A549 (cell line): Measurements from ENCODE around the gene FCER1A. TPM values are rescaled to one million over a fixed set of nuclear protein-coding genes. Genes with fewer than 3 reads are reported as not detected.

Experiments
- ATAC-seq, 2 experiments: fragments of 200-7000 bp in 1 of 2; fragments of >200 bp in 1 of 2; cut with Nextera tagmentation in 1 of 2; cut with Tn5 transposase in 1 of 2; 3 replicates each; pipeline versions ENCODE4 v1.8.0 to v1.9.1; 2018 to 2020; ENCODE audit warnings: mild to moderate bottlenecking in 1 of 2, moderate library complexity in 1 of 2
- CTCF ChIA-PET: fragments of 300-600 bp; sonication (Branson Sonifier 250); formaldehyde crosslinking; extraction: SDS; loops from one replicate; lab custom pipeline; 2021; ENCODE audit warnings: antibody characterized with exemption, inconsistent platforms; lab: Yijun Ruan, JAX
- POLR2A ChIA-PET: fragments of 350-600 bp; formaldehyde crosslinking; extraction: SDS; loops from one replicate; lab custom pipeline; 2021; ENCODE audit warnings: antibody characterized with exemption, inconsistent platforms; lab: Yijun Ruan, JAX
- DNase-seq, 2 experiments: peaks; one replicate each; pipeline versions ENCODE4 v3.0.0 to v3.0.0-alpha.2; 2011 to 2016; ENCODE audit warnings: low read depth in 1 of 2, low spot score in 1 of 2
- FAIRE-seq: peaks from 2 replicates; lab custom pipeline; 2011; peaks lifted over from hg19 to GRCh38; lab: Jason Lieb, UNC
- H3K27ac ChIP-seq, 2 experiments: fragments of >200 bp; sonication (Bioruptor Twin); formaldehyde crosslinking; 3 replicates each; pipeline ENCODE4 v1.5.1; 2016 to 2017
- H3K4me1 ChIP-seq: fragments of >200 bp; sonication (Bioruptor Twin); formaldehyde crosslinking; 3 replicates; pipeline ENCODE4 v1.6.1; 2016
- H3K4me2 ChIP-seq: fragments of >200 bp; sonication (Bioruptor Twin); formaldehyde crosslinking; 3 replicates; pipeline ENCODE4 v1.6.1; 2016
- H3K4me3 ChIP-seq: fragments of >200 bp; sonication (Bioruptor Twin); formaldehyde crosslinking; 3 replicates; pipeline ENCODE4 v1.5.1; 2016
- H3K9me3 ChIP-seq: fragments of >200 bp; sonication (Bioruptor Twin); formaldehyde crosslinking; 3 replicates; pipeline ENCODE4 v1.6.1; 2016
- ATOH8 ChIP-seq: fragments of 250-450 bp; sonication (Bioruptor Pico); IDR thresholded peaks from 2 replicates; pipeline ENCODE4 v1.5.0; 2020; ENCODE audit warnings: low read depth, mild to moderate bottlenecking, moderate library complexity
- CBX2 ChIP-seq: fragments of 200-600 bp; sonication (generic); IDR thresholded peaks from 2 replicates; pipeline ENCODE4 v1.6.1; 2016; ENCODE audit warnings: low read depth, mild to moderate bottlenecking, borderline replicate concordance
- CHD4 ChIP-seq: fragments of 200-600 bp; sonication (generic); IDR thresholded peaks from 2 replicates; pipeline ENCODE4 v1.6.1; 2016; ENCODE audit warnings: antibody characterized with exemption, mild to moderate bottlenecking, borderline replicate concordance
- CTCF ChIP-seq: fragments of >200 bp; sonication (Bioruptor Twin); formaldehyde crosslinking; IDR thresholded peaks from 3 replicates; pipeline ENCODE4 v1.5.1; 2016
- E2F6 ChIP-seq: IDR thresholded peaks from 2 replicates; pipeline ENCODE4 v1.6.1; 2012; ENCODE audit warnings: low read depth, borderline replicate concordance
- ELK1 ChIP-seq: fragments of 150-350 bp; IDR thresholded peaks from 2 replicates; pipeline ENCODE4 v1.6.1; 2014; ENCODE audit warnings: low read depth, mild to moderate bottlenecking, low read length
- FOSB ChIP-seq: fragments of 250-450 bp; sonication (Bioruptor Pico); IDR thresholded peaks from 2 replicates; pipeline ENCODE4 v1.5.0; 2020; ENCODE audit warnings: mild to moderate bottlenecking, moderate library complexity
- FOXS1 ChIP-seq: fragments of 250-450 bp; sonication (Bioruptor Pico); IDR thresholded peaks from 2 replicates; pipeline ENCODE4 v1.5.0; 2020; ENCODE audit warnings: mild to moderate bottlenecking, moderate library complexity
- HDAC2 ChIP-seq: fragments of 200-600 bp; sonication (generic); IDR thresholded peaks from 2 replicates; pipeline ENCODE4 v1.6.1; 2016
- HES2 ChIP-seq: fragments of >200 bp; sonication (Bioruptor Twin); formaldehyde crosslinking; IDR thresholded peaks from 2 replicates; pipeline ENCODE4 v1.6.1; 2016
- HEYL ChIP-seq: fragments of 250-450 bp; sonication (Bioruptor Pico); IDR thresholded peaks from 2 replicates; pipeline ENCODE4 v1.8.0; 2021; ENCODE audit warnings: mild to moderate bottlenecking, moderate library complexity
- HOXA7 ChIP-seq: fragments of 250-450 bp; sonication (Bioruptor Pico); IDR thresholded peaks from 2 replicates; pipeline ENCODE4 v1.5.0; 2020; ENCODE audit warnings: mild to moderate bottlenecking, moderate library complexity
- KDM1A ChIP-seq: fragments of 200-600 bp; sonication (generic); IDR thresholded peaks from 2 replicates; pipeline ENCODE4 v1.6.1; 2016; ENCODE audit warnings: low read depth, mild to moderate bottlenecking
- MYC ChIP-seq: IDR thresholded peaks from 2 replicates; pipeline ENCODE4 v1.6.1; 2012; ENCODE audit warnings: mild to moderate bottlenecking, inconsistent platforms, low read length, improper control_type of control experiment, borderline replicate concordance
- PBX3 ChIP-seq: IDR thresholded peaks from 2 replicates; pipeline ENCODE4 v1.6.1; 2012
- PHF8 ChIP-seq: fragments of 200-600 bp; sonication (generic); IDR thresholded peaks from 2 replicates; pipeline ENCODE4 v1.6.1; 2016; ENCODE audit warnings: low read depth, mild to moderate bottlenecking, antibody characterized with exemption, moderate library complexity, borderline replicate concordance
- RAD21 ChIP-seq, 2 experiments: fragments of >200 bp in 1 of 2; sonication (Bioruptor Twin) in 1 of 2; formaldehyde crosslinking in 1 of 2; IDR thresholded peaks in 1 of 2; conservative IDR thresholded peaks in 1 of 2; 2 replicates in 1 of 2; 3 replicates in 1 of 2; pipeline ENCODE4 v1.6.1; 2012 to 2018; ENCODE audit warnings: inconsistent platforms in 1 of 2
- REST ChIP-seq: fragments of 200-600 bp; sonication (generic); IDR thresholded peaks from 2 replicates; pipeline ENCODE4 v1.6.1; 2016; ENCODE audit warnings: antibody characterized with exemption, mild to moderate bottlenecking, moderate library complexity
- RFX5 ChIP-seq: fragments of 450-650 bp; IDR thresholded peaks from 2 replicates; pipeline ENCODE4 v1.7.1; 2014; ENCODE audit warnings: antibody characterized with exemption, mild to moderate bottlenecking, moderate library complexity
- TP53 ChIP-seq: fragments of 250-450 bp; sonication (Bioruptor Pico); IDR thresholded peaks from 2 replicates; pipeline ENCODE4 v1.5.0; 2021; ENCODE audit warnings: mild to moderate bottlenecking, moderate library complexity
- WGBS: methylation state at CpG from one replicate; pipeline ENCODE4 v1.1.6; 2017; ENCODE audit errors: missing lambda C conversion rate; 5-methylcytosine and 5-hydroxymethylcytosine counted together
- polyA plus RNA-seq, 4 experiments: library from polyadenylated mRNA; depleted of rRNA in 3 of 4; stranded (reverse); fragments of >200 nt; fragmentation: RNase III in 1 of 4; extraction: RNeasy Plus Mini Kit Qiagen cat#74134 plus additional on column Dnase treatment in 1 of 4; gene quantifications; 2 replicates in 3 of 4; 3 replicates in 1 of 4; pipeline ENCODE4 v1.2.3, GENCODE V29; 2011 to 2017

FCER1A gene
- polyA plus RNA-seq, 2 of the 4 experiments (the other 2 are of a cell fraction) = 0.10 TPM; not detected in 1

- no peak for TF ChIP-seq REST
- TF ChIP-seq RFX5 = no peak
- TF ChIP-seq, all 56 proteins: peak for 0
Measured at GRCh38 chr1:159334797-159335196, 32.7 kb downstream of the FCER1A start (continued).

- no peak for DNase-seq
- no peak for ATAC-seq
- CTCF ChIA-PET = no interaction called here
Measured at GRCh38 chr1:159338018-159338417, 35.9 kb downstream of the FCER1A start.

GRCh38 chr1:159339536-159339935 lies 37.4 kb downstream of the FCER1A start:
- WGBS = 7% methylated on average over 1 of the region's 1 CpG
- Histone ChIP-seq H3K4me2 (no peak overlapping the region), H3K4me1 (no peaks in the 10 kb centered on the region), H3K27ac (no peak overlapping the region), H3K9me3 (no peaks in the 10 kb centered on the region), H3K4me3 (no peak overlapping the region)
- TF ChIP-seq CTCF (no peak), HEYL (CRISPR knock-in tag) (no peak), REST (no peak), MYC (no peak), E2F6 (no peak), FOXS1 (CRISPR knock-in tag) (no peak), ATOH8 (CRISPR knock-in tag) (no peak), CHD4 (no peak)
- peak in 1 of 2 experiments; percentile 14 for DNase-seq
- ChIA-PET POLR2A (no interaction called here), CTCF (interaction anchor here (0.6 kb wide), 1 partner anchor 293 kb away, joined by 3 read pairs; no protein-coding TSS in a partner anchor)
- ATAC-seq = no peak
- no peak for FAIRE-seq

More at GRCh38 chr1:159338018-159338417, 35.9 kb downstream of the FCER1A start:
- POLR2A ChIA-PET = no interaction called here
- H3K4me1 ChIP-seq = no peaks in the 10 kb centered on the region
- H3K4me3 ChIP-seq = no peak overlapping the region
- H3K27ac ChIP-seq = no peak overlapping the region
- TF ChIP-seq ELK1 (no peak), CBX2 (no peak), KDM1A (no peak), HEYL (CRISPR knock-in tag) (no peak), TP53 (CRISPR knock-in tag) (no peak), PHF8 (no peak), HDAC2 (no peak), PBX3 (no peak), RAD21 (conservative IDR thresholded peaks at IDR 0.05 in 1 of 2, IDR thresholded peaks at IDR 0.05 in 1 of 2) (no peak), HOXA7 (CRISPR knock-in tag) (no peak), FOSB (CRISPR knock-in tag) (no peak), HES2 (no peak)
- no peak for FAIRE-seq
- no peaks in the 10 kb centered on the region for H3K9me3 ChIP-seq
- no peak overlapping the region for H3K4me2 ChIP-seq
